Measurements from ENCODE around the gene VGF.

The VGF gene

GRCh38 chr7:101159696-101160674 lies 5.4 kb downstream of the VGF start:
- no peak for DNase-seq (ENCODE audit: low read depth)
- H3K4me3 ChIP-seq (replicated peaks; ENCODE audit: low read depth, low read length) = no peak overlapping the region
- TF ChIP-seq CTCF (IDR thresholded peaks at IDR 0.05; ENCODE audit: low read length, missing control alignments) = no peak

- DNase-seq (ENCODE audit: low read depth) = no peak
- TF ChIP-seq CTCF (IDR thresholded peaks at IDR 0.05; ENCODE audit: low read length, missing control alignments) = no peak
- no peak overlapping the region for H3K4me3 ChIP-seq (replicated peaks; ENCODE audit: low read depth, low read length)
Observed at GRCh38 chr7:101156866-101157589, 8.3 kb downstream of the VGF start.

- no peak for DNase-seq (ENCODE audit: low read depth)
- TF ChIP-seq CTCF (IDR thresholded peaks at IDR 0.05; ENCODE audit: low read length, missing control alignments) = peak; percentile 27
- no peak overlapping the region for H3K4me3 ChIP-seq (replicated peaks; ENCODE audit: low read depth, low read length)
Observed at GRCh38 chr7:101156277-101156676, 9.1 kb downstream of the VGF start.

- DNase-seq (ENCODE audit: low read depth) = no peak
- no peak for TF ChIP-seq CTCF (IDR thresholded peaks at IDR 0.05; ENCODE audit: low read length, missing control alignments)
- H3K4me3 ChIP-seq (replicated peaks; ENCODE audit: low read depth, low read length) = peak overlapping the region; percentile 78
Observed at GRCh38 chr7:101155303-101155702, 10.1 kb downstream of the VGF start.

- DNase-seq (ENCODE audit: low read depth) = no peak
- peak overlapping the region; percentile 78 for H3K4me3 ChIP-seq (replicated peaks; ENCODE audit: low read depth, low read length)
- no peak for TF ChIP-seq CTCF (IDR thresholded peaks at IDR 0.05; ENCODE audit: low read length, missing control alignments)
Observed at GRCh38 chr7:101154693-101155102, 10.7 kb downstream of the VGF start.

- DNase-seq (ENCODE audit: low read depth) = peak; percentile 95
- peak within 1 kb of the TSS; percentile 78 for H3K4me3 ChIP-seq (replicated peaks; ENCODE audit: low read depth, low read length)
- no peak for TF ChIP-seq CTCF (IDR thresholded peaks at IDR 0.05; ENCODE audit: low read length, missing control alignments)
Observed at GRCh38 chr7:101153969-101154692, 11.2 kb downstream of the VGF start, which contains the start of gene AP1S1. AP1S1 (plus strand) TSS chr7:101154476; CDS start chr7:101154515, 39 bp downstream.

All from fibroblast of pulmonary artery (primary cell).